HTERT RPE-1 (cell line): ENCODE measurements around the gene CABP4.

ENCODE experiments used
- in situ Hi-C: fragments of 300-500 bp; cut with MboI; formaldehyde crosslinking; loops from 4 replicates; pipeline ENCODE4 v1.14.3; 2020; ENCODE audit warnings: low sequenced_read_pairs

Gene CABP4

GRCh38 chr11:67455054-67455453 is at the start of gene CABP4:
Gene CABP4 (plus strand): TSS chr11:67455354. CDS start chr11:67455424, 70 bp downstream.
- in situ Hi-C loops: no loop called here

DNA sequence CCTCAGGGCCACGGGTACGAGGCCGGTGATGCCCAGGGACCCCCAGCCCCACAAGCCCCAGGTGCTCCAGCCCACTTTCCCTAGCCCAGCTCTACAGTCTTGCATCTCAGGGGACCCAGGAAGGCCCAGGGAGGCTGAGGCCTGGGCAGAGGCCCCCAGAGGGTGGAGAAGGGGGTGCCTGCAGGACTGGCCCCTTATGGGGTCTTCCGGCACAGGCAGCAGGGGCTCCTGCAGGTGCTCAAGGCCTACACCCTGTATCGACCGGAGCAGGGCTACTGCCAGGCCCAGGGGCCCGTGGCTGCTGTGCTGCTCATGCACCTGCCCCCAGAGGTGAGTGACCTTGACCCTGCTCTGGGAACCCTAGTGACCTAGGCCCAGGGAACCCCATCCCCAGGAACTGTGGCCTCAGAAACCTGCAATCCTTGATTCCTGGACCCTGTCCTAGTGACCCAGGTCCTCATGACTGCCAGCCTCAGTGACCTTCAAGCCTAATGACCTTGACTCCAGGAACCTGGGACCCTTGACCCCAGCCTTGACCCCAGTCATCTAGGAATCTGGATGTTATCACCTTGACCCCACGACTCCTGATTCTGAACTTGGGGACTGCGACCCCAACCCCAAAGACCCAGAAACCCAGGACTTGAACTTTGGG is 49.3 kb upstream of the CABP4 start:
- in situ Hi-C loops: no loop called here

DNA sequence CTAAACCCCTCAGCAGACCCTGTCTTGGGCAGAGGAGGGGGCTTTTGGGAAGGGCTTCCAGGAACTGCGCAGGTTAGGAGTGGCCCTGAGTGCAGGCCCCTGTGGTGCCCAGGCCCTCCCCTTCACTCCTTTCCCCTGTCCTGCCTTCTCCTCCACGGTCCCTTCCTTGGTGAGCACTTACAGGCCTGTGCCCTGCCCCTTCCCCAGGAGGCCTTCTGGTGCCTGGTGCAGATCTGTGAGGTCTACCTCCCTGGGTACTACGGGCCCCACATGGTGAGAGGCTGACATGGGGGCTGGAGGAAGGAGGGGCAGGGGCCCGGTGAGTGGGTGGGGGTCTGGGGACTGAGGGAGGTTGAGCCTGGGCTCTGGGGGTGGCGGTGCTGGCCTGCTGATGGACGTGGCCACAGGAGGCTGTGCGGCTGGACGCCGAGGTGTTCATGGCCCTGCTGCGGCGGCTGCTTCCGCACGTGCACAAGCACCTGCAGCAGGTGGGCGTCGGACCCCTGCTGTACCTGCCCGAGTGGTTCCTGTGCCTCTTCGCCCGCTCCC is 48.7 kb upstream of the CABP4 start:
- in situ Hi-C loops: no loop called here

DNA sequence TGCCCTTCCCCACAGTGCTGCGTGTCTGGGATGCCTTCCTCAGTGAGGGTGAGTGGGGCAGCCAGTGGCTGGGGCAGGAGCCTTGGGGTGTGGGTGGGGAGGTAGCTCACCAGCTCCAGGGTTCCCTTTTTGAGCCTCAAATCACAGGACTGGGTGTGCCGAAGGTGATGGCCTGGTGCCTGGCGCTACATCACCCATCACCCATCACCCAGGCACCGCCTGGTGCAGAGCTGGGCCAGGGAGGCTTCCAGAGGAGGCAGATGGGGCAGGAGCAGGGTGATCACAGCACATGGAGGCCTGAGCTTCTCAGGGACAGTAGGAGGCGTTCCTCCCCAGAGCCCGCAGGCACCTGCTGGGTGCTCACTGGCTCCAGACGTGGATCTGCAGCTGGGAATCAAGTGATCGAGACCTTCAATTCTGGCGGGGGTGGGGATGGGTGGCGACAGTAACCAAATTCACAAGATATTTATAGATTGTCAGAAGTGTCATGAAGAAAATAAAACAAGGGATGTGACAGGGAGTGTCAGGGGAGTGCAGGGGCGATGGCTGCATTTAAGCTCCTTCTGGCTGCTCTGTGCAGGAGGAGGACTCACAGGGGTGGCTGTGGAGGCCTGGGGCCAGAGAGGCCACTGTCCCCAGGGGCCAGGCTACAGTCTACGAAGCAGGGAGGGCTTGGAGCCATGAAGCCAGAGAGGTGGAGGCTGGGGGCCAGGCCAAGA is 48.0 kb upstream of the CABP4 start:
- in situ Hi-C loops: no loop called here

- in situ Hi-C loops: no loop called here
These were observed 47.4 kb upstream of the CABP4 start for GRCh38 chr11:67407688-67408163.

DNA sequence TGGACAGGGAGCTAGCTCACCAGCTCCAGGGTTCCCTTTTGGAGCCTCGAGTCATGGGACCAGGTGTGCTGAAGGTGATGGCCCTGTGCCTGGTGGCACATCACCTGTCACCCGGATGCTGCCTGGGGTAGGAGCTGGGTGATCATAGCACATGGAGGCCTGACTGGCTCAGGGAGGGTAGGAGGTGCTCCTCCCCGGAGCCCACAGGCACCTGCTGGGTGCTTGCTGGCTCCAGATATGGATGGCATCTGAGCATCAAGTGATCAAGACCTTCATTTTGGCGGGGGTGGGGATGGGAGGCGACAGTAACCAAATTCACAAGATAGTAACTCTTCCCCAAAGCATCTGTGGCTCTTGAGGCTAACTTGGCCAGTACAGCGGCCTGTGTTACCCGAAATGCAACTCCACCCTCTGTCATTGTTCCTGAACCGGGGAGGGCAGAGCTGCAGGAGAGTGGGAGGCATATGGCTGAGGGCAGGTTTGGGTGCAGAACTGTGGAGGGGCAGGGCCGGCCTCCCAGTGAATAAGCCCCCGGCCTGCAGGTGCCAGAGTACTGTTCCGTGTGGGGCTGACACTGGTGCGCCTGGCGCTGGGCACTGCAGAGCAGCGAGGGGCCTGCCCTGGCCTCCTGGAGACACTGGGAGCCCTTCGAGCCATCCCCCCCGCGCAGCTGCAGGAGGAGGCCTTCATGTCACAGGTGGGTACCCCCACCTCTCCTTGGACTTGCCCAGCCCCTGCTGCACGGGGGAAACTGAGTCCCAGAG is 46.5 kb upstream of the CABP4 start:
- in situ Hi-C loops: no loop called here

GRCh38 chr11:67409261-67409666 is 45.9 kb upstream of the CABP4 start:
- in situ Hi-C loops: no loop called here

- in situ Hi-C loops: no loop called here
These were observed 45.3 kb upstream of the CABP4 start for GRCh38 chr11:67409781-67410368.

DNA sequence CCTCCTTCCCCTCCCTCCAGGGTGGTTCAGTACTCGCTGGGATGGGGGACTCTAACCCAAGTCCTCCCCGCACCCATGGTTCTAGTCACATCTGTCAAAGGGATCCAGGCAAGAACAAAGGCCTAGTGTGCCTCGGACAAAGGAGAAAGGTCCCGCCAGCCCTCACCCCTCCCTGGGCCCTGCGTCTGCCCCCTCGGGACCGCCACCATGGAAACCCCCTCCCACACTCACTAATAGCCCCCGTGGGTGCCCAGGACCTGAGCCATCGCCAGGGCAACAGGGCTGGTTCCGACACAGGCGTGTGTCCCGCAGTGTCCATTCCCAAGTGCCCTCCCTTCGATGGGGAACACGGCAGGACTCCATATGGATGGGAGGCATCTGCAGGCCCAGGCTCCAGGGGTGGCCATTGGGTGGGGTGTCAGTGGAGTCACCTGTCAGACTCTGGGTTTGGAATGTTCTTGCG is 44.8 kb upstream of the CABP4 start:
- in situ Hi-C loops: no loop called here

GRCh38 chr11:67410984-67411784 is 44.0 kb upstream of the CABP4 start:
- in situ Hi-C loops: no loop called here

DNA sequence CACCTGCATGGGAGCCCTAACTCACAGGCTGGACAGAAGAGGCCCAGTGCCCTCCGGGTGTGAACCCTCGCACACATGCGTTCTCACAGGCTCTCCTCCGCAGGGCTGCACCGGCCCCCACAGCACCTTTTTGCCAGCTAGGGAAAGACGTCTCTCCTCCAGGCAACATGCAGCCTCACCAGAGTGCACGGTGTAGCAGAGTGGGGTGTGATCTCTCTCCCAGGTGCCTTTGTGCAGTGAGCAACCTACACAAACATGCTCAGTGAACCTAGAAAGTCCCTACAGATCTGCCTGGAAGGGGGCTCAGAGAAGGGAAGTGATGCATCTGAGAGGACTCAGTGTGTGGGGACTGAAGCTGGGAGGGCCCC is 43.4 kb upstream of the CABP4 start:
- in situ Hi-C loops: no loop called here

GRCh38 chr11:67412495-67413179 is 42.5 kb upstream of the CABP4 start:
- in situ Hi-C loops: no loop called here

DNA sequence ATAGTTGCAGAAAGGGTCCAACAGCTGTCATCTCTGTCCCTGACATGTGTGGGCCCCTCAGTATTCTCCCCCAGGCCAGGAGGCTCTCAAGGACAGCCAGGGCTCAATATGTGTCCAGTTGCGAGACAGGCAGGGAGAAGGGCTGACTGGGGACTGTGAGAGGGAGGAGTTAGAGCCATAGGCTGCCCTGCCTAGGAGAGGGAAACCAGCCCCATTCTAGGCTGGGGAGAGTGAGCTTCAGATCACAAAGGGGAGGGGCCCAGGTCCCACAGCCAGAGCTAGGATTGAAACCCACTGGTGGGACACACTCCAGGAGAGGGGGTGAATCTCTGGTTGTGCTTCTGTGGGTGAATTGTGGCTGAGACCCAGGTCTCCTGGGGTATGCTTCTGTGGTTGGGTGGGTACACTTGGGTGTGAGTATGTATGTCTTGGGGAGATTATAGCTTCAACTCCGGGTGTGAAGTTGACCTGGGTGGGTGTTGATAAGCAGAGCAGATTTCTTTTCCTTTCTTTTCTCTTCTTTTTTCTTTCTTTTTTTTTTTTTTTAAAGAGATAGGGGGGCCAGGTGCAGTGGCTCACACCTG is 41.8 kb upstream of the CABP4 start:
- in situ Hi-C loops: no loop called here

GRCh38 chr11:67415501-67416304 is 39.5 kb upstream of the CABP4 start, which contains the start of gene CARNS1:
Gene CARNS1 (plus strand): TSS chr11:67415678. CDS start chr11:67416200, 522 bp downstream.
- in situ Hi-C loops: no loop called here

GRCh38 chr11:67416416-67417335 is 38.5 kb upstream of the CABP4 start:
- in situ Hi-C loops: no loop called here

DNA sequence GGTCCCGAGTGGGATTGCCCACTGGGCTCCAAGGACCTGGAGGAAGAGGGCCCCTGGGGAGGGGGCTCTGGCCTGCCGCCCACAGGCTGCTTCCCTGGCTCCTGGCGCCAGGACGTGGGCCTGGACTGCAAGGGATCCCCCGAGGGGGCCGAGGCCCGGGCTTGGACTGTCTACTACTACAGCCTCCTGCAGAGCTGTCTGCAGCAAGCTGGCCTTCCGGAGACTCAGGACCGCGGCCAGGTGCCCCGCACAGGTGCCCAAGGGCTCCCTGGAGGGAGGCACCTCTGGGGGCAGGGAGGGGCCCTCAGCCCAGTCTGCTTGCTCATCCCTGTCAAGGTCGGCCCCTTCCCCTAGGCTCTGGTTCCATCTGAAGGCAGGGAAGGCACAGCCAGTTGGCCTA is 37.7 kb upstream of the CABP4 start:
- in situ Hi-C loops: no loop called here
